Measurements from ENCODE around the gene RANBP3. TPM values are rescaled to one million over a fixed set of nuclear protein-coding genes. Genes with fewer than 3 reads are reported as not detected.

RANBP3 gene
- total RNA-seq, 4 donors from 2014 or later = 55.6 to 85.0 (median 78.0) TPM

GRCh38 chr19:5993648-5994358, 15.9 kb upstream of the RANBP3 start:
- H3K4me1 ChIP-seq = peaks cover 7% of the 10 kb centered on the region
- TF ChIP-seq CTCF (IDR thresholded peaks at IDR 0.05) = no peak
- no peak for TF ChIP-seq POLR2A (IDR thresholded peaks at IDR 0.05)
- TF ChIP-seq EP300 (IDR thresholded peaks at IDR 0.05) = no peak
- 57% methylated on average over 24 of the region's 30 CpGs for WGBS
- H3K27ac ChIP-seq = no peak overlapping the region
- no peak for DNase-seq (ENCODE audit: low spot score in 2 of 2)
- H3K9me3 ChIP-seq = no peaks in the 10 kb centered on the region
- no peaks in the 10 kb centered on the region for H3K27me3 ChIP-seq
- H3K4me3 ChIP-seq = no peak overlapping the region
- peaks cover 42% of the 10 kb centered on the region for H3K36me3 ChIP-seq

- Histone ChIP-seq H3K27ac (no peak overlapping the region), H3K36me3 (peaks cover 36% of the 10 kb centered on the region), H3K4me1 (peaks cover 7% of the 10 kb centered on the region), H3K4me3 (no peak overlapping the region), H3K9me3 (no peaks in the 10 kb centered on the region), H3K27me3 (no peaks in the 10 kb centered on the region)
- no peak for DNase-seq (ENCODE audit: low spot score in 2 of 2)
- WGBS = 79% methylated on average over 13 of the region's 13 CpGs
- no peak for TF ChIP-seq POLR2AphosphoS5 (IDR thresholded peaks at IDR 0.05)
- TF ChIP-seq POLR2A (IDR thresholded peaks at IDR 0.05) = no peak
- TF ChIP-seq EP300 (IDR thresholded peaks at IDR 0.05) = no peak
- TF ChIP-seq CTCF (IDR thresholded peaks at IDR 0.05) = no peak
Measured at GRCh38 chr19:5993201-5993600, 15.3 kb upstream of the RANBP3 start.

GRCh38 chr19:5992756-5993155, 14.8 kb upstream of the RANBP3 start:
- no peak overlapping the region for H3K4me3 ChIP-seq
- peaks cover 10% of the 10 kb centered on the region for H3K4me1 ChIP-seq
- no peak overlapping the region for H3K27ac ChIP-seq
- no peak for DNase-seq (ENCODE audit: low spot score in 2 of 2)
- no peaks in the 10 kb centered on the region for H3K9me3 ChIP-seq
- TF ChIP-seq CTCF (IDR thresholded peaks at IDR 0.05) (no peak), POLR2A (IDR thresholded peaks at IDR 0.05) (no peak), POLR2AphosphoS5 (IDR thresholded peaks at IDR 0.05) (no peak), EP300 (IDR thresholded peaks at IDR 0.05) (no peak)
- no peaks in the 10 kb centered on the region for H3K27me3 ChIP-seq
- peaks cover 34% of the 10 kb centered on the region for H3K36me3 ChIP-seq
- WGBS = 89% methylated on average over 11 of the region's 11 CpGs

GRCh38 chr19:5991244-5991838, 13.4 kb upstream of the RANBP3 start:
- H3K4me1 ChIP-seq = peaks cover 18% of the 10 kb centered on the region
- DNase-seq (ENCODE audit: low spot score in 2 of 2) = no peak
- no peaks in the 10 kb centered on the region for H3K9me3 ChIP-seq
- peaks cover 21% of the 10 kb centered on the region for H3K36me3 ChIP-seq
- no peak overlapping the region for H3K4me3 ChIP-seq
- H3K27ac ChIP-seq = no peak overlapping the region
- WGBS = 98% methylated on average over 7 of the region's 8 CpGs
- H3K27me3 ChIP-seq = no peaks in the 10 kb centered on the region
- no peak for TF ChIP-seq POLR2A (IDR thresholded peaks at IDR 0.05)
- no peak for TF ChIP-seq EP300 (IDR thresholded peaks at IDR 0.05)
- no peak for TF ChIP-seq POLR2AphosphoS5 (IDR thresholded peaks at IDR 0.05)
- TF ChIP-seq CTCF (IDR thresholded peaks at IDR 0.05) = no peak

GRCh38 chr19:5990289-5990797, 12.4 kb upstream of the RANBP3 start:
- TF ChIP-seq POLR2AphosphoS5 (IDR thresholded peaks at IDR 0.05) (no peak), EP300 (IDR thresholded peaks at IDR 0.05) (no peak), CTCF (IDR thresholded peaks at IDR 0.05) (no peak), POLR2A (IDR thresholded peaks at IDR 0.05) (no peak)
- H3K27ac ChIP-seq = no peak overlapping the region
- WGBS = 41% methylated on average over 17 of the region's 17 CpGs
- DNase-seq (ENCODE audit: low spot score in 2 of 2) = no peak
- H3K36me3 ChIP-seq = peaks cover 11% of the 10 kb centered on the region
- no peaks in the 10 kb centered on the region for H3K9me3 ChIP-seq
- H3K27me3 ChIP-seq = no peaks in the 10 kb centered on the region
- H3K4me1 ChIP-seq = peaks cover 18% of the 10 kb centered on the region
- no peak overlapping the region for H3K4me3 ChIP-seq
